Cerebellar cortex (tissue), 1 donor: Measurements from ENCODE around the gene MYH11.
"Not testable (repeated sequence)": the region's sequence is repeated elsewhere in the genome, so short reads cannot be mapped to it uniquely, and the experiment has no call there.

Source experiments
- DNase-seq: peaks from one replicate; pipeline ENCODE4 v3.0.0-alpha.2; 2015; ENCODE audit warnings: low spot score

The MYH11 gene

GRCh38 chr16:15749985-15750384, 106.8 kb downstream of the MYH11 start:
- DNase-seq: no peak

GRCh38 chr16:15749371-15749770, 107.5 kb downstream of the MYH11 start:
- no peak for DNase-seq

GRCh38 chr16:15748654-15749053, 108.2 kb downstream of the MYH11 start:
- no peak for DNase-seq

GRCh38 chr16:15747937-15748336, 108.9 kb downstream of the MYH11 start:
- no peak for DNase-seq

- DNase-seq: no peak
Measured at GRCh38 chr16:15746332-15746731, 110.5 kb downstream of the MYH11 start.

GRCh38 chr16:15743657-15744056, 113.2 kb downstream of the MYH11 start:
- DNase-seq: no peak

GRCh38 chr16:15742716-15743115, 114.1 kb downstream of the MYH11 start:
- no peak for DNase-seq

GRCh38 chr16:15741207-15741871, 115.5 kb downstream of the MYH11 start:
- no peak for DNase-seq

GRCh38 chr16:15739950-15740349, 116.9 kb downstream of the MYH11 start:
- DNase-seq: no peak

GRCh38 chr16:15739464-15739863, 117.4 kb downstream of the MYH11 start:
- no peak for DNase-seq

GRCh38 chr16:15737140-15737644, 119.6 kb downstream of the MYH11 start:
- no peak for DNase-seq

- DNase-seq: no peak
Measured at GRCh38 chr16:15736529-15736928, 120.3 kb downstream of the MYH11 start.

- DNase-seq: no peak
Measured at GRCh38 chr16:15735610-15736009, 121.2 kb downstream of the MYH11 start.

GRCh38 chr16:15732416-15732815, 124.4 kb downstream of the MYH11 start:
- no peak for DNase-seq

- DNase-seq: no peak
Measured at GRCh38 chr16:15729152-15729551, 127.7 kb downstream of the MYH11 start.

GRCh38 chr16:15727697-15728096, 129.1 kb downstream of the MYH11 start:
- not testable (repeated sequence) for DNase-seq

GRCh38 chr16:15726715-15727114, 130.1 kb downstream of the MYH11 start:
- DNase-seq: no peak

GRCh38 chr16:15725641-15726240, 131.1 kb downstream of the MYH11 start:
- no peak for DNase-seq

- no peak for DNase-seq
Measured at GRCh38 chr16:15723808-15724207, 133.0 kb downstream of the MYH11 start.

GRCh38 chr16:15721018-15721417, 135.8 kb downstream of the MYH11 start:
- no peak for DNase-seq

- DNase-seq: no peak
Measured at GRCh38 chr16:15716694-15717447, 140.0 kb downstream of the MYH11 start.

GRCh38 chr16:15715221-15715620, 141.6 kb downstream of the MYH11 start:
- no peak for DNase-seq
